Hepatocyte (in vitro differentiated cells): ENCODE results near the gene FAM241B. TPM values are rescaled to one million over a fixed set of nuclear protein-coding genes. Genes with fewer than 3 reads are reported as not detected.

Source experiments
- DNase-seq: peaks from one replicate; pipeline ENCODE4 v3.0.0-alpha.2; 2016; ENCODE audit warnings: low spot score
- H2AFZ ChIP-seq: fragments of 200-600 bp; sonication (generic); 2 replicates; pipeline ENCODE4 v1.6.0; 2016; ENCODE audit warnings: antibody characterized with exemption, mild to moderate bottlenecking
- H3K27ac ChIP-seq: fragments of 200-600 bp; sonication (generic); 2 replicates; pipeline ENCODE4 v1.5.1; 2016; ENCODE audit warnings: mild to moderate bottlenecking
- H3K27me3 ChIP-seq: fragments of 200-600 bp; sonication (generic); 2 replicates; pipeline ENCODE4 v1.6.1; 2016
- H3K36me3 ChIP-seq: fragments of 200-600 bp; sonication (generic); replicated peaks from 2 replicates; pipeline ENCODE4 v1.5.1; 2016; ENCODE audit warnings: low read depth; ENCODE audit not compliant: insufficient read depth
- H3K4me1 ChIP-seq: fragments of 200-600 bp; sonication (generic); 2 replicates; pipeline ENCODE4 v1.5.1; 2016; ENCODE audit warnings: mild to moderate bottlenecking, moderate library complexity; ENCODE audit not compliant: insufficient read depth
- H3K4me2 ChIP-seq: fragments of 200-600 bp; sonication (generic); 2 replicates; pipeline ENCODE4 v1.6.0; 2016
- H3K4me3 ChIP-seq: fragments of 200-600 bp; sonication (generic); 2 replicates; pipeline ENCODE4 v1.5.1; 2016; ENCODE audit warnings: mild to moderate bottlenecking
- H3K79me2 ChIP-seq: fragments of 200-600 bp; sonication (generic); 2 replicates; pipeline ENCODE4 v1.6.0; 2017; ENCODE audit warnings: mild to moderate bottlenecking
- H3K9me2 ChIP-seq: fragments of 200-600 bp; sonication (generic); replicated peaks from 2 replicates; pipeline ENCODE4 v1.6.0; 2017; ENCODE audit warnings: mild to moderate bottlenecking; ENCODE audit not compliant: insufficient read depth
- H3K9me3 ChIP-seq: fragments of 200-600 bp; sonication (generic); 2 replicates; pipeline ENCODE4 v1.5.1; 2016; ENCODE audit warnings: low read depth, mild to moderate bottlenecking
- H4K20me1 ChIP-seq: fragments of 200-600 bp; sonication (generic); 2 replicates; pipeline ENCODE4 v1.6.0; 2016; ENCODE audit warnings: mild to moderate bottlenecking; ENCODE audit not compliant: insufficient read depth, poor library complexity, severe bottlenecking
- CTCF ChIP-seq: fragments of 200-600 bp; sonication (generic); IDR thresholded peaks from 2 replicates; pipeline ENCODE4 v1.5.1; 2016; ENCODE audit warnings: antibody characterized with exemption, mild to moderate bottlenecking; ENCODE audit not compliant: poor library complexity
- EZH2 ChIP-seq: fragments of 200-600 bp; sonication (generic); IDR thresholded peaks from 2 replicates; pipeline ENCODE4 v1.6.1; 2016; ENCODE audit warnings: antibody characterized with exemption, mild to moderate bottlenecking, borderline replicate concordance
- EZH2phosphoT487 ChIP-seq: fragments of 200-600 bp; sonication (generic); IDR thresholded peaks from one replicate; pipeline ENCODE4 v1.6.1; 2018; ENCODE audit warnings: antibody characterized with exemption, mild to moderate bottlenecking, low read depth, moderate library complexity; ENCODE audit not compliant: unreplicated experiment, severe bottlenecking
- WGBS: methylation state at CpG from one replicate; pipeline ENCODE4 v1.1.6; 2016; ENCODE audit warnings: low lambda C conversion rate; ENCODE audit errors: missing lambda C conversion rate; 5-methylcytosine and 5-hydroxymethylcytosine counted together
- polyA plus RNA-seq: library from polyadenylated mRNA; unstranded; fragments of >200 nt; fragmentation: Nextera tagmentation; extraction: Ambion mirVana; gene quantifications from 2 replicates; pipeline ENCODE4 v1.2.1, GENCODE V29; 2016
- total RNA-seq: library from RNA; depleted of rRNA; stranded (reverse); fragments of >200 nt; gene quantifications from 2 replicates; pipeline ENCODE4 v1.2.3, GENCODE V29; 2014

The FAM241B gene
- total and polyA plus RNA-seq, 2 experiments from 2014 or later: 3.7 to 13.7 TPM

GRCh38 chr10:69679736-69680135, 49.7 kb downstream of the FAM241B start:
- no peaks in the 10 kb centered on the region for H3K79me2 ChIP-seq
- no peak overlapping the region for H3K27ac ChIP-seq
- no peaks in the 10 kb centered on the region for H3K9me2 ChIP-seq
- peaks cover 8% of the 10 kb centered on the region for H3K27me3 ChIP-seq
- no peaks in the 10 kb centered on the region for H3K36me3 ChIP-seq
- H3K4me3 ChIP-seq: no peak overlapping the region
- no peaks in the 10 kb centered on the region for H3K9me3 ChIP-seq
- TF ChIP-seq CTCF (no peak), EZH2 (no peak), EZH2phosphoT487 (no peak)
- no peak for DNase-seq
- WGBS: 85% methylated on average over 9 of the region's 9 CpGs
- H2AFZ ChIP-seq: no peak overlapping the region
- H3K4me1 ChIP-seq: peaks cover 22% of the 10 kb centered on the region
- no peak overlapping the region for H3K4me2 ChIP-seq
- no peaks in the 10 kb centered on the region for H4K20me1 ChIP-seq

GRCh38 chr10:69680610-69681009, 50.6 kb downstream of the FAM241B start:
- H3K9me2 ChIP-seq: no peaks in the 10 kb centered on the region
- TF ChIP-seq EZH2phosphoT487 (no peak), CTCF (no peak), EZH2 (no peak)
- H3K79me2 ChIP-seq: no peaks in the 10 kb centered on the region
- H4K20me1 ChIP-seq: no peaks in the 10 kb centered on the region
- H3K27me3 ChIP-seq: peaks cover 4% of the 10 kb centered on the region
- H2AFZ ChIP-seq: no peak overlapping the region
- no peaks in the 10 kb centered on the region for H3K36me3 ChIP-seq
- H3K4me1 ChIP-seq: peaks cover 31% of the 10 kb centered on the region
- no peak overlapping the region for H3K4me2 ChIP-seq
- H3K4me3 ChIP-seq: no peak overlapping the region
- no peaks in the 10 kb centered on the region for H3K9me3 ChIP-seq
- 59% methylated on average over 4 of the region's 4 CpGs for WGBS
- DNase-seq: no peak
- H3K27ac ChIP-seq: no peak overlapping the region

GRCh38 chr10:69681436-69681835, 51.4 kb downstream of the FAM241B start:
- no peak for DNase-seq
- no peaks in the 10 kb centered on the region for H3K27me3 ChIP-seq
- H3K9me2 ChIP-seq: no peaks in the 10 kb centered on the region
- H3K36me3 ChIP-seq: no peaks in the 10 kb centered on the region
- no peak overlapping the region for H3K4me3 ChIP-seq
- no peaks in the 10 kb centered on the region for H4K20me1 ChIP-seq
- no peak overlapping the region for H3K4me2 ChIP-seq
- no peak overlapping the region for H3K27ac ChIP-seq
- H2AFZ ChIP-seq: no peak overlapping the region
- no peaks in the 10 kb centered on the region for H3K9me3 ChIP-seq
- TF ChIP-seq EZH2phosphoT487 (no peak), CTCF (no peak), EZH2 (no peak)
- 92% methylated on average over 6 of the region's 6 CpGs for WGBS
- no peaks in the 10 kb centered on the region for H3K79me2 ChIP-seq
- H3K4me1 ChIP-seq: peaks cover 39% of the 10 kb centered on the region

- TF ChIP-seq EZH2phosphoT487 (no peak), EZH2 (no peak), CTCF (no peak)
- Histone ChIP-seq H3K27me3 (no peaks in the 10 kb centered on the region), H3K36me3 (no peaks in the 10 kb centered on the region), H3K27ac (peak overlapping the region; percentile 98), H4K20me1 (no peaks in the 10 kb centered on the region), H3K9me2 (no peaks in the 10 kb centered on the region), H3K4me2 (no peak overlapping the region), H3K4me1 (peaks cover 41% of the 10 kb centered on the region), H2AFZ (no peak overlapping the region), H3K79me2 (no peaks in the 10 kb centered on the region), H3K4me3 (no peak overlapping the region), H3K9me3 (no peaks in the 10 kb centered on the region)
- DNase-seq: no peak
Observed at GRCh38 chr10:69682955-69683474, 53.0 kb downstream of the FAM241B start.
